ENCODE results near the gene COX5A.
"Not testable (repeated sequence)": the region's sequence is repeated elsewhere in the genome, so short reads cannot be mapped to it uniquely, and the experiment has no call there.

COX5A gene

GRCh38 chr15:74894383-74894782 is 43.5 kb downstream of the COX5A start:
- not testable (repeated sequence) for H3K9me3 Mint-ChIP-seq, DNase-seq, ATAC-seq, H3K4me3 Mint-ChIP-seq, H3K27me3 Mint-ChIP-seq, H3K27ac Mint-ChIP-seq
- H3K4me1 Mint-ChIP-seq, result peaks cover 49% of the 10 kb centered on the region

GRCh38 chr15:74893627-74894026 is 44.2 kb downstream of the COX5A start:
- Mint-ChIP-seq H3K27me3 (no peaks in the 10 kb centered on the region), H3K27ac (peak overlapping the region; percentile 68 to 95), H3K4me1 (peaks cover 56% of the 10 kb centered on the region), H3K4me3 (no peak overlapping the region), H3K9me3 (no peaks in the 10 kb centered on the region)
- DNase-seq, result no peak
- ATAC-seq, result peak; percentile 29

GRCh38 chr15:74892931-74893330 is 44.9 kb downstream of the COX5A start:
- DNase-seq (no peak), ATAC-seq (no peak)
- Mint-ChIP-seq H3K4me1 (peaks cover 58% of the 10 kb centered on the region), H3K27me3 (no peaks in the 10 kb centered on the region), H3K27ac (peak overlapping the region in 1 of 2 donors; percentile 34), H3K4me3 (peak overlapping the region in 1 of 2 donors; percentile 21), H3K9me3 (no peaks in the 10 kb centered on the region)

GRCh38 chr15:74892313-74892712 is 45.6 kb downstream of the COX5A start:
- Mint-ChIP-seq H3K27me3 (no peaks in the 10 kb centered on the region), H3K4me1 (peaks cover 55% of the 10 kb centered on the region)

DNA sequence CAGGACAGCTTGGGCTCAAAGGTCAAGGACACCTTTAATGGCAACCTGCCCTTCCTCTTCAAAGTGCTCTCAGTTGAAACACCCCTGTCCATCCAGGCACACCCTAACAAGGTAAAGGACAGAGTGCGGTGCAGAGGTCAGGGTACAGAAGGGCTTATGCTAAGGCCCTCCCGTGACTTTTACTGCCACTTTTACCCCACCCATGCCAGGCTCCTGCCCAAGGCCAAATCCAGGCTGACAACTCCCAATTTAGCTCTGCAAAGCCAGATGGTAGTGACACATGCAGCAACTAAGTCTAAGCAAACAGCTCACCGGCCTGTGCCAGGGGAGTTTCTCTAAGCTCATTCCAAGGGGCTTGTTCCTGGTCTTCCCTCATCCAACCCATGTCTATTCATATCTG is 46.4 kb downstream of the COX5A start:
- Mint-ChIP-seq H3K4me1 (peaks cover 53% of the 10 kb centered on the region), H3K9me3 (no peaks in the 10 kb centered on the region), H3K4me3 (peak overlapping the region; percentile 15 to 39)

More at GRCh38 chr15:74892313-74892712, 45.6 kb downstream of the COX5A start:
- DNase-seq (no peak), ATAC-seq (no peak)
- no peak overlapping the region for H3K27ac Mint-ChIP-seq
- no peaks in the 10 kb centered on the region for H3K9me3 Mint-ChIP-seq
- peak overlapping the region in 1 of 2 donors; percentile 4 for H3K4me3 Mint-ChIP-seq

DNA sequence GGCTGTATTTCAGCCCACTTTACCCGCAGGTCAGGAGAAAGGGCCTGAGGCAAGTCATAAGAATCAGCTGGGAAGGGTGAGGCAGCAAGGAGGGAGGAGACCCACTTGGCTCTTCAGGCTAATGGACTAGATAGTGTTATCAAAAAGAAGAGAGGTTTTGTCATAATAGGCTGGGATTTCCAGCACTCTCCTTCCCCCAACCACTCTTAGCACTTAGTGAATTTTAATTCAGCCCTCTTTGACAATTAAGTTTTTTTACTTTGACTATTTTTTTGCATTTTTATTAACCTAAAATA is 47.3 kb downstream of the COX5A start:
- DNase-seq (no peak), ATAC-seq (no peak)
- Mint-ChIP-seq H3K27ac (peak overlapping the region; percentile 59 to 96), H3K27me3 (no peaks in the 10 kb centered on the region), H3K4me1 (peaks cover 53% of the 10 kb centered on the region), H3K4me3 (peak overlapping the region; percentile 86 to 95), H3K9me3 (no peaks in the 10 kb centered on the region)

More for the DNA sequence above, 46.4 kb downstream of the COX5A start:
- Mint-ChIP-seq H3K27me3 (no peaks in the 10 kb centered on the region), H3K27ac (peak overlapping the region; percentile 13 to 31)
- ATAC-seq (no peak), DNase-seq (no peak)

DNA sequence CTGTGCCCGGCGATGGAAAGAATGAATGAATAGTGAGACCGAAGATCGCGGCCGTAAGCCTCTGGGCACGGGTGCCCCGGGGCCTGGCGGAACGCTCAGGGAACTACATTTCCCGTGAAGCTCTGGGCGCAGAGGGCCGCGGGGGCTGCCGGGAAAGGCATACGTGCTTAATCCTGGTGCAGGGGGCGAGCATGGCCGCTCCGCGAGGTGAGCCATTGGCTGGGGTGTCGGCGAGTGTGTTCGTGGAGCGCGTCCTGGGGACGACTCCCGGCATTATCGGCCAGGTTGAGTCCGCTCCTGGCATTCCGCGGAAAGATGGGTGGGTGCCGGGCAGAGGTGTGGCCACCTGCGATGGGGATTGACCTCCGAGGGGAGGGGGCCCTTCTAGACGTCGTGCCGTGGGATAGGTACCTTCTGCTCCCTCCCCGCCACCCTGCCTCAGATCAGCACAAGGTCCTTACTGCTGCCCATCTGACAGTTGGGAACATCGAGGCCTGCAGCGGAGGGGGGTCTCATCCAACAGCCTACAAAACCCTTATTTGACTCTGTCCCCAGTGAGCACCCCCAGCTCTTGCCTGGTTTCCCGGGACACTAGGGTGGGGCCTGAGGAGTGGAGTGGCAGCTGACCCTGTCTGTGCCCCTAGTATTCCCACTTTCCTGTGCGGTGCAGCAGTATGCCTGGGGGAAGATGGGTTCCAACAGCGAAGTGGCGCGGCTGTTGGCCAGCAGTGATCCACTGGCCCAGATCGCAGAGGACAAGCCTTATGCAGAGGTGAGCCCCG is 47.8 kb downstream of the COX5A start, which contains the start of gene MPI:
MPI (plus strand) TSS at position 160 of the 782 bp plus-strand sequence; CDS start at position 192, 32 bp downstream.
- no peaks in the 10 kb centered on the region for H3K9me3 Mint-ChIP-seq

DNA sequence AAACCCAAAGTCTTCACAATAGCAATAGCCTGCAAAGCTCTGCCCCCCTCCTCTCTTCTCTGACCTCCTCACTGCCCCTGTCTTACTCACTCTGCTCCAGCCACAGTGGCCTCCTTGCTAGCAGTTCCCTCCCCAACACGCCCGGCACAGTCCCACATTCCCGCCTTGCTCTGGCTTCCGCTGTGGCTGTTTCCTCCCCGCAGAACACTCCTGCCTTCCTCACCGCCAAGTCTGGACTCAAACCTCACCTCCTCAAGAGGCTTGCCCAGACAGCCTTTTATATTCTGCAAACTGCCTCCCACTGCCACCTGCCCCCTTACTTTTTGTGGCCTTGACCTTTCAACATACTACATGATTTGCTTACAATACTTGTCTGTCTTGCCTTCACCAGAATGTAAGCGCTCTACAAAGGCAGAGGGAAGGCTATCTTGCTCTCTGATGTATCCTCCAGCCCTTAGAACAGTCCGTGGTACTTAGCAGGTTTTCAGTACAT is 48.4 kb downstream of the COX5A start:
- H3K9me3 Mint-ChIP-seq, result no peaks in the 10 kb centered on the region
- H3K27ac Mint-ChIP-seq, result peak overlapping the region; percentile 95 to 96
- H3K27me3 Mint-ChIP-seq, result no peaks in the 10 kb centered on the region
- peak overlapping the region; percentile 86 to 95 for H3K4me3 Mint-ChIP-seq
- ATAC-seq, result peak; percentile 8
- no peak for DNase-seq
- peaks cover 53% of the 10 kb centered on the region for H3K4me1 Mint-ChIP-seq

More for the DNA sequence above, 47.8 kb downstream of the COX5A start, which contains the start of gene MPI:
- peaks cover 53% of the 10 kb centered on the region for H3K4me1 Mint-ChIP-seq
- H3K4me3 Mint-ChIP-seq, result peak within 1 kb of the TSS; percentile 86 to 95
- no peaks in the 10 kb centered on the region for H3K27me3 Mint-ChIP-seq
- DNase-seq (peak; percentile 85 to 88), ATAC-seq (peak; percentile 98)
- H3K27ac Mint-ChIP-seq, result peak within 1 kb of the TSS; percentile 95 to 96

GRCh38 chr15:74888716-74889115 is 49.2 kb downstream of the COX5A start:
- Mint-ChIP-seq H3K4me3 (peak overlapping the region in 1 of 2 donors; percentile 95), H3K27ac (no peak overlapping the region), H3K27me3 (no peaks in the 10 kb centered on the region), H3K4me1 (peaks cover 49% of the 10 kb centered on the region), H3K9me3 (no peaks in the 10 kb centered on the region)
- ATAC-seq (no peak), DNase-seq (no peak)

GRCh38 chr15:74887537-74888193 is 50.2 kb downstream of the COX5A start:
- H3K4me3 Mint-ChIP-seq, H3K27me3 Mint-ChIP-seq, ATAC-seq, H3K9me3 Mint-ChIP-seq, H3K27ac Mint-ChIP-seq, DNase-seq: not testable (repeated sequence)
- H3K4me1 Mint-ChIP-seq, result peaks cover 39% of the 10 kb centered on the region

DNA sequence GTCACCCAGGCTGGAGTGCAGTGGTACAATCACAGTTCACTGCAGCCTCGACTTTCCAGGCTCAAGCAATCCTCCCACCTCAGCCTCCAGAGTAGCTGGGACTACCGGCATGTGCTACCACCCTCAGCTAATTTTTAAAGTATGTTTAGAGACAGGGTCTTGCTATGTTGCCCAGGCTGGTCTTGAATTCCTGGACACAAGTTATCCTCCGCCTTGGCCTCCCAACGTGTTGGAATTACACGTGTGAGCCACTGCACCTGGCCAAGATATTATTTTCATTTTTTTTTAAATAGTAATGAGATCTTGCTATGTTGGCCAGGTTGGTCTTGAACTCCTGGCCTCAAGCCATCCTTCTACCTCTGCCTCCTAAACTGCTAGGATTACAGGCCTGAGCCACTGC is 52.4 kb downstream of the COX5A start:
- H3K9me3 Mint-ChIP-seq, result peaks cover 0 to 7% of the 10 kb centered on the region in 2 donors
- ATAC-seq (no peak), DNase-seq (no peak)
- peaks cover 18% of the 10 kb centered on the region for H3K4me1 Mint-ChIP-seq
- H3K27me3 Mint-ChIP-seq, result no peaks in the 10 kb centered on the region
- peak overlapping the region in 1 of 2 donors; percentile 63 for H3K27ac Mint-ChIP-seq
- no peak overlapping the region for H3K4me3 Mint-ChIP-seq

DNA sequence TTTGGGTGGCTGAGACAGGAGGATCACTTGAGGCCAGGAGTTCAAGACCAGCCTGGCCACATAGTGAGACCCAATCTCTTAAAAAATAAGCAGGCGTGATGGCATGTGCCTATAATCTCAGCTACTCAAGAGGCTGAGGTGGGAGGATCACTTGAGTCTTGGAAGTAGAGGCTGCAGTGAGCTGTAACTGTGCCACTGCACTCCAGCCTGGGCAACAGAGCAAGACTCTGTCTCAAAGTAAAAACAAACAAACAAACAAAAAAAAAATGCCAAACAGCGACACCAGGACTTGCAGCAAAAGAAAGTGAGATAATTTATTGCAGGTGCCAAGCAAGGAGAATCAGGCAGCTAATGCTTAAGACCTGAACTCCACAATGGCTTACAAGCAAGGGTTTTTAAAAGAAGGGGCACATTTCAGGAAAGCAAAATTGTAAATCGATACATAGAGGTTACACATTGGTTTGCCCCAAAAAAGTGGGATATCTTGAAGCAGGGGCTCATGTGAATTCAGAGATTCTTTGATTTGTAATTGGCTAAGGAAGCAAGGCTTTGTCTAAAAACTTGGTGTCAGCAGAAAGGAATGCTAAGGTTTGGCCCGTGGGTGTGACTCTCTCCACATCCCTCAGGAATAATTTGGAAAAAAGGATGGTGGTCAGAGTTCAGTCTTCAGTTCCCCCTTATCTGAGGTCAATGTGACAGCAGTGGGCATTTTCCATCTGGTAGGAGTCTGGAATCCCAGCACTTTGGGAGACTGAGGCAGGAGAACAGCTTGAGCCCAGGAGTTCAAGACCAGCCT is 53.2 kb downstream of the COX5A start:
- H3K4me1 Mint-ChIP-seq, result peaks cover 12% of the 10 kb centered on the region

DNA sequence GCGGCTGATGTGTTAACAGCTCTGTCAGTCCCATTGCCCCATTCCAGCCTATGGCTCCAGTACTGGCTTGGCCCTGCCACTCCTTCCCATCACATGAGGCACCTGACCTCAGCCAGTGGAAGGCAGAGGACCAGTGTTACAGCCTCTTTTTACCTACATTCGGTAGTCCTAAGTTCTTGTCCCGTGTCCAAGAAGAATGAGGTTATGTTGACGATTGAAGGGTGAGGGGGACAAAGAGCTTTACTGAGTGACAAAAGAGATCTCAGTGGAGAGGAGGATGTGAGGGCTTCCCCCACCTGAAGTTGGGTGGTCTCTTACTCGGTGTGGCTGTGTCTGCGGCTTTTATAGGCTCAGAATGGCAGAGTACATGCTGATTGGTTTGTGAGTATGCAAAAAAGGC is 55.3 kb downstream of the COX5A start:
- H3K27me3 Mint-ChIP-seq, result no peaks in the 10 kb centered on the region
- H3K4me1 Mint-ChIP-seq, result no peaks in the 10 kb centered on the region
- no peak for DNase-seq
- ATAC-seq, result no peak
- H3K27ac Mint-ChIP-seq, result no peak overlapping the region
- peaks cover 0 to 7% of the 10 kb centered on the region in 2 donors for H3K9me3 Mint-ChIP-seq
- H3K4me3 Mint-ChIP-seq, result no peak overlapping the region

More for the DNA sequence above, 53.2 kb downstream of the COX5A start:
- Mint-ChIP-seq H3K27ac (no peak overlapping the region), H3K4me3 (no peak overlapping the region), H3K9me3 (peaks cover 0 to 7% of the 10 kb centered on the region in 2 donors), H3K27me3 (no peaks in the 10 kb centered on the region)
- ATAC-seq (no peak), DNase-seq (no peak)

DNA sequence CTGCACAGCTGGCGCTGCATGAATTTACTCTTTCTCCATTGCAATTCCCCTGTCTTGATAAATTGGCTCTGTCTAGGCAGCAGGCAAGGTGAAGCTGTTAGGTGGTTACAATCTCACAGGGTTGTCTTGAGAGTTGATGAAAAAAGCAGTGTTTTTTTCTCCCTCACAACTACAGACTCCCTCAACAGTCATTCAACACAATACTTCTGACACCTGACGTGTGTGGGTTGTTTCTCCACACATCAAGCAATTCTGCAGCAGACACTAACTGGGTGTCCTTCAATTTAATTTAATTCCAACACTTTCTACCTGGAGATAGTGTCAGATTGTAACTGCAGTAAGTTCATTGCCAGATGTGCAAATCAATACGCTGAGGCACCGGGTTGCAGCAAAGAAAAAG is 59.6 kb downstream of the COX5A start:
- Mint-ChIP-seq H3K4me3 (no peak overlapping the region), H3K27ac (no peak overlapping the region), H3K27me3 (no peaks in the 10 kb centered on the region), H3K9me3 (peaks cover 0 to 15% of the 10 kb centered on the region in 2 donors), H3K4me1 (peaks cover 21% of the 10 kb centered on the region)
- DNase-seq, result no peak
- no peak for ATAC-seq

- DNase-seq, result peak in 1 of 2 donors; percentile 38
These were observed 64.0 kb downstream of the COX5A start for GRCh38 chr15:74873756-74874424.

More at GRCh38 chr15:74873756-74874424, 64.0 kb downstream of the COX5A start:
- Mint-ChIP-seq H3K27ac (peak overlapping the region in 1 of 2 donors; percentile 52), H3K27me3 (no peaks in the 10 kb centered on the region), H3K4me3 (peak overlapping the region; percentile 96 to 98), H3K9me3 (peaks cover 0 to 7% of the 10 kb centered on the region in 2 donors), H3K4me1 (peaks cover 61% of the 10 kb centered on the region)
- no peak for ATAC-seq
